ENCODE results near the gene VPS37D.

Gene VPS37D

GRCh38 chr7:73683056-73683787 is 15.6 kb downstream of the VPS37D start, which contains the start of the genes BUD23 and DNAJC30:
TSS of gene BUD23 (plus strand) at chr7:73683597. CDS start at chr7:73683626, 29 bp downstream.
TSS of gene DNAJC30 (minus strand) at chr7:73683453. CDS start at chr7:73683423, 30 bp downstream.
- DNase-seq (ENCODE audit: extremely low spot score) = peak; percentile 97
- ChIA-PET CTCF (no interaction called here), POLR2A (interaction anchor here (1.0 to 1.1 kb wide), 3 partner anchors 8 to 55 kb away, joined by 3 to 4 read pairs (median 4); partner anchors contain the start of gene ABHD11)
- TF ChIP-seq FOXA1 (IDR thresholded peaks at IDR 0.05) (no peak), HDGF (IDR thresholded peaks at IDR 0.05; ENCODE audit: borderline replicate concordance) (no peak), L3MBTL2 (conservative IDR thresholded peaks at IDR 0.05) (peak; percentile 83), CTBP1 (IDR thresholded peaks at IDR 0.05; ENCODE audit: borderline replicate concordance) (no peak), FOXK2 (IDR thresholded peaks at IDR 0.05) (no peak), SUZ12 (IDR thresholded peaks at IDR 0.05) (no peak), PKNOX1 (IDR thresholded peaks at IDR 0.05) (peak; percentile 39; the same call in 1 of the 2 replicates), ELF4 (IDR thresholded peaks at IDR 0.05) (peak; percentile 62), NFRKB (IDR thresholded peaks at IDR 0.05) (peak; percentile 55; the same call in 1 of the 2 replicates), LEF1 (IDR thresholded peaks at IDR 0.05; ENCODE audit: borderline replicate concordance) (no peak)

GRCh38 chr7:73683788-73684693 is 16.4 kb downstream of the VPS37D start:
- POLR2A ChIA-PET = interaction anchor here (1.0 to 1.1 kb wide), 3 partner anchors 9 to 55 kb away, joined by 3 to 4 read pairs (median 4); partner anchors contain the start of gene ABHD11
- CTCF ChIA-PET = no interaction called here
- no peak for TF ChIP-seq LEF1 (IDR thresholded peaks at IDR 0.05; ENCODE audit: borderline replicate concordance)
- no peak for TF ChIP-seq CTBP1 (IDR thresholded peaks at IDR 0.05; ENCODE audit: borderline replicate concordance)
- TF ChIP-seq FOXK2 (IDR thresholded peaks at IDR 0.05) = no peak
- no peak for TF ChIP-seq ELF4 (IDR thresholded peaks at IDR 0.05)
- no peak for TF ChIP-seq ZNF384 (IDR thresholded peaks at IDR 0.05)
- no peak for TF ChIP-seq ARNT (IDR thresholded peaks at IDR 0.05)
- no peak for TF ChIP-seq NFRKB (IDR thresholded peaks at IDR 0.05)
- TF ChIP-seq BHLHE40 (IDR thresholded peaks at IDR 0.05; ENCODE audit: borderline replicate concordance) = no peak
- TF ChIP-seq FOXA1 (IDR thresholded peaks at IDR 0.05) = no peak
- TF ChIP-seq PKNOX1 (IDR thresholded peaks at IDR 0.05) = no peak; the same call in 1 of the 2 replicates
- TF ChIP-seq SP1 (IDR thresholded peaks at IDR 0.05) = no peak
- no peak for TF ChIP-seq HDGF (IDR thresholded peaks at IDR 0.05; ENCODE audit: borderline replicate concordance)
- no peak for TF ChIP-seq FOXM1 (IDR thresholded peaks at IDR 0.05; ENCODE audit: borderline replicate concordance)
- no peak for DNase-seq (ENCODE audit: extremely low spot score)

- CTCF ChIA-PET = no interaction called here
- no peak for TF ChIP-seq PKNOX1 (IDR thresholded peaks at IDR 0.05)
- no peak for TF ChIP-seq CTBP1 (IDR thresholded peaks at IDR 0.05; ENCODE audit: borderline replicate concordance)
- TF ChIP-seq TARDBP (IDR thresholded peaks at IDR 0.05) = no peak
- TF ChIP-seq BHLHE40 (IDR thresholded peaks at IDR 0.05; ENCODE audit: borderline replicate concordance) = no peak
- POLR2A ChIA-PET = no interaction called here
- DNase-seq (ENCODE audit: extremely low spot score) = no peak
These were observed 17.7 kb downstream of the VPS37D start for GRCh38 chr7:73685311-73685710.

GRCh38 chr7:73688288-73688687 is 20.7 kb downstream of the VPS37D start:
- POLR2A ChIA-PET = no interaction called here
- CTCF ChIA-PET = no interaction called here
- TF ChIP-seq NFRKB (IDR thresholded peaks at IDR 0.05) (no peak), FOXM1 (IDR thresholded peaks at IDR 0.05; ENCODE audit: borderline replicate concordance) (no peak), HDGF (IDR thresholded peaks at IDR 0.05; ENCODE audit: borderline replicate concordance) (no peak), FOXK2 (IDR thresholded peaks at IDR 0.05) (no peak), L3MBTL2 (conservative IDR thresholded peaks at IDR 0.05) (no peak)
- DNase-seq (ENCODE audit: extremely low spot score) = no peak

- ChIA-PET CTCF (no interaction called here), POLR2A (no interaction called here)
- DNase-seq (ENCODE audit: extremely low spot score) = no peak
- TF ChIP-seq ZNF384 (IDR thresholded peaks at IDR 0.05) (no peak), FOXK2 (IDR thresholded peaks at IDR 0.05) (no peak), HDGF (IDR thresholded peaks at IDR 0.05; ENCODE audit: borderline replicate concordance) (no peak), ELF4 (IDR thresholded peaks at IDR 0.05) (no peak), TARDBP (IDR thresholded peaks at IDR 0.05) (no peak), FOXA1 (IDR thresholded peaks at IDR 0.05) (no peak), PKNOX1 (IDR thresholded peaks at IDR 0.05) (no peak)
These were observed 23.0 kb downstream of the VPS37D start for GRCh38 chr7:73690646-73691045.
